T-cell (primary cell): Measurements from ENCODE around the gene C21orf91. TPM values are rescaled to one million over a fixed set of nuclear protein-coding genes. Genes with fewer than 3 reads are reported as not detected.

Source experiments
- ATAC-seq, 4 experiments: fragments of 200-7000 bp in 3 of 4; fragments of 150-1000 bp in 1 of 4; cut with Tn5 transposase; replicated peaks in 1 of 4; 1 replicate in 3 of 4; 2 replicates in 1 of 4; pipeline ENCODE4 v1.10.0; 2021; ENCODE audit warnings: moderate library complexity in 3 of 4, mild to moderate bottlenecking in 2 of 4, moderate number of reproducible peaks in 1 of 4
- CTCF ChIA-PET, 2 donors: fragments of 300-600 bp; sonication (Branson Sonifier 250); formaldehyde crosslinking; loops; one replicate each; lab custom pipeline; 2022; ENCODE audit warnings: antibody characterized with exemption in 2 of 2; lab: Charles Lee
- POLR2A ChIA-PET, 2 donors: fragments of 300-600 bp; sonication (Branson Sonifier 250); formaldehyde crosslinking; loops; one replicate each; lab custom pipeline; 2022; ENCODE audit warnings: antibody characterized with exemption in 2 of 2; lab: Charles Lee
- DNase-seq, 35 experiments: peaks; one replicate each; pipeline versions ENCODE4 v3.0.0 to v3.0.0-alpha.2; 2013 to 2023
- H3K27ac ChIP-seq: one replicate; pipeline ENCODE4 v1.5.1; 2013; ENCODE audit warnings: low read length
- H3K27me3 ChIP-seq, 2 experiments: replicated peaks in 1 of 2; 1 replicate in 1 of 2; 2 replicates in 1 of 2; pipeline versions ENCODE4 v1.6.1 to v1.7.0; 2013; ENCODE audit warnings: low read length in 1 of 2, mixed read lengths in 1 of 2; ENCODE audit not compliant: control insufficient read depth in 2 of 2, insufficient read depth in 2 of 2; ENCODE audit errors: extremely low read depth in 1 of 2
- H3K36me3 ChIP-seq, 2 donors: 1 replicate in 1 of 2; 2 replicates in 1 of 2; pipeline versions ENCODE4 v1.6.1 to v1.7.0; 2013; ENCODE audit warnings: low read length in 1 of 2; ENCODE audit not compliant: control insufficient read depth in 2 of 2, insufficient read depth in 1 of 2; ENCODE audit errors: extremely low read depth in 1 of 2
- H3K4me1 ChIP-seq, 2 experiments: 1 replicate in 1 of 2; 2 replicates in 1 of 2; pipeline versions ENCODE4 v1.6.1 to v1.7.0; 2013; ENCODE audit warnings: low read length in 2 of 2, mixed read lengths in 1 of 2; ENCODE audit not compliant: insufficient read depth in 2 of 2, control insufficient read depth in 1 of 2; ENCODE audit errors: extremely low read depth in 1 of 2
- H3K4me3 ChIP-seq, 2 donors: 1 replicate in 1 of 2; 2 replicates in 1 of 2; pipeline versions ENCODE4 v1.5.1 to v1.7.0; 2013; ENCODE audit warnings: mild to moderate bottlenecking in 2 of 2, low read length in 1 of 2, moderate library complexity in 1 of 2; ENCODE audit not compliant: control insufficient read depth in 1 of 2; ENCODE audit errors: extremely low read depth in 1 of 2
- H3K9me3 ChIP-seq: 2 replicates; pipeline ENCODE4 v1.7.0; 2013
- H3K27ac Mint-ChIP-seq, 2 donors: one replicate each; pipeline ENCODE4 v1.8.0; 2020 to 2021; ENCODE audit warnings: mild to moderate bottlenecking in 2 of 2, mixed read lengths in 2 of 2
- H3K27me3 Mint-ChIP-seq, 2 donors: one replicate each; pipeline ENCODE4 v1.8.0; 2021 to 2022; ENCODE audit warnings: mixed read lengths in 2 of 2
- H3K36me3 Mint-ChIP-seq: one replicate; pipeline ENCODE4 v1.8.0; 2021; ENCODE audit warnings: mixed read lengths
- H3K4me1 Mint-ChIP-seq, 3 donors: one replicate each; pipeline ENCODE4 v1.8.0; 2020 to 2022; ENCODE audit warnings: mixed read lengths in 3 of 3, mild to moderate bottlenecking in 1 of 3
- H3K4me3 Mint-ChIP-seq, 3 donors: one replicate each; pipeline ENCODE4 v1.8.0; 2020 to 2022; ENCODE audit warnings: mild to moderate bottlenecking in 3 of 3, mixed read lengths in 3 of 3, moderate library complexity in 3 of 3
- H3K9me3 Mint-ChIP-seq, 3 donors: one replicate each; pipeline ENCODE4 v1.8.0; 2020 to 2022; ENCODE audit warnings: mixed read lengths in 3 of 3
- WGBS: methylation state at CpG from one replicate; pipeline ENCODE4 v1.1.5; 2013; ENCODE audit warnings: missing lambda C conversion rate; ENCODE audit not compliant: insufficient coverage; 5-methylcytosine and 5-hydroxymethylcytosine counted together
- total RNA-seq, 35 experiments: library from RNA in 6 of 35; stranded (reverse) in 6 of 35; fragments of 120-200 nt in 1 of 35; gene quantifications; one replicate each; pipeline versions ENCODE4 v1.2.1 to v1.2.4 and lab custom pipeline; 2013 to 2026

Gene C21orf91
- total RNA-seq, 5 donors from 2014 or later (not counting 1 experiment from before 2014, with no cell fraction given): 41.1 to 52.6 (median 48.5) TPM

GRCh38 chr21:17789069-17789468 lies 30.1 kb downstream of the C21orf91 start:
- peak overlapping the region; percentile 90 for H3K27ac ChIP-seq
- no CpG with 5 or more reads among the region's 3 CpGs for WGBS
- H3K4me1 Mint-ChIP-seq: peaks cover 79 to 92% (median 91%) of the 10 kb centered on the region in 3 donors
- peaks cover 27 to 34% of the 10 kb centered on the region in 2 experiments for H3K4me1 ChIP-seq
- peak overlapping the region; percentile 92 to 94 for H3K27ac Mint-ChIP-seq
- H3K4me3 ChIP-seq: no peak overlapping the region
- ATAC-seq: no peak
- POLR2A ChIA-PET: interaction anchor here in 1 of 2 donors (1.0 kb wide), 2 partner anchors 27 to 29 kb away, joined by 3 to 5 read pairs; no protein-coding TSS in a partner anchor
- DNase-seq: no peak
- peaks cover 33% of the 10 kb centered on the region for H3K36me3 Mint-ChIP-seq
- peak overlapping the region; percentile 51 to 57 (median 55) for H3K4me3 Mint-ChIP-seq
- H3K36me3 ChIP-seq: peaks cover 0 to 6% of the 10 kb centered on the region in 2 donors
- no peaks in the 10 kb centered on the region for H3K9me3 ChIP-seq
- H3K27me3 Mint-ChIP-seq: no peaks in the 10 kb centered on the region
- CTCF ChIA-PET: interaction anchor here in 1 of 2 donors (1.0 kb wide), 1 partner anchor 10 kb away, joined by 6 read pairs; no protein-coding TSS in a partner anchor
- H3K9me3 Mint-ChIP-seq: peaks cover 0 to 6% (median 0%) of the 10 kb centered on the region in 3 donors
- H3K27me3 ChIP-seq: no peaks in the 10 kb centered on the region

GRCh38 chr21:17786851-17787181 lies 32.3 kb downstream of the C21orf91 start:
- H3K27ac ChIP-seq: peak overlapping the region; percentile 51
- H3K9me3 ChIP-seq: no peaks in the 10 kb centered on the region
- 67% methylated on average over 1 of the region's 2 CpGs for WGBS
- H3K27me3 ChIP-seq: no peaks in the 10 kb centered on the region
- peak overlapping the region in 2 of 3 donors; percentile 29 to 51 for H3K4me3 Mint-ChIP-seq
- no peaks in the 10 kb centered on the region for H3K27me3 Mint-ChIP-seq
- POLR2A ChIA-PET: interaction anchor here in 1 of 2 donors (1.0 kb wide), 1 partner anchor 27 kb away, joined by 7 read pairs; no protein-coding TSS in a partner anchor
- H3K36me3 ChIP-seq: peaks cover 0 to 4% of the 10 kb centered on the region in 2 donors
- no peak overlapping the region for H3K4me3 ChIP-seq
- H3K4me1 Mint-ChIP-seq: peaks cover 94 to 98% (median 98%) of the 10 kb centered on the region in 3 donors
- H3K4me1 ChIP-seq: peaks cover 38 to 52% of the 10 kb centered on the region in 2 experiments
- no peak for DNase-seq
- H3K36me3 Mint-ChIP-seq: peaks cover 27% of the 10 kb centered on the region
- H3K9me3 Mint-ChIP-seq: peaks cover 0 to 6% (median 0%) of the 10 kb centered on the region in 3 donors
- peak overlapping the region; percentile 92 to 94 for H3K27ac Mint-ChIP-seq
- CTCF ChIA-PET: interaction anchor here in 1 of 2 donors (1.1 kb wide), 2 partner anchors 11 to 30 kb away, joined by 4 read pairs; no protein-coding TSS in a partner anchor
- no peak for ATAC-seq

DNA sequence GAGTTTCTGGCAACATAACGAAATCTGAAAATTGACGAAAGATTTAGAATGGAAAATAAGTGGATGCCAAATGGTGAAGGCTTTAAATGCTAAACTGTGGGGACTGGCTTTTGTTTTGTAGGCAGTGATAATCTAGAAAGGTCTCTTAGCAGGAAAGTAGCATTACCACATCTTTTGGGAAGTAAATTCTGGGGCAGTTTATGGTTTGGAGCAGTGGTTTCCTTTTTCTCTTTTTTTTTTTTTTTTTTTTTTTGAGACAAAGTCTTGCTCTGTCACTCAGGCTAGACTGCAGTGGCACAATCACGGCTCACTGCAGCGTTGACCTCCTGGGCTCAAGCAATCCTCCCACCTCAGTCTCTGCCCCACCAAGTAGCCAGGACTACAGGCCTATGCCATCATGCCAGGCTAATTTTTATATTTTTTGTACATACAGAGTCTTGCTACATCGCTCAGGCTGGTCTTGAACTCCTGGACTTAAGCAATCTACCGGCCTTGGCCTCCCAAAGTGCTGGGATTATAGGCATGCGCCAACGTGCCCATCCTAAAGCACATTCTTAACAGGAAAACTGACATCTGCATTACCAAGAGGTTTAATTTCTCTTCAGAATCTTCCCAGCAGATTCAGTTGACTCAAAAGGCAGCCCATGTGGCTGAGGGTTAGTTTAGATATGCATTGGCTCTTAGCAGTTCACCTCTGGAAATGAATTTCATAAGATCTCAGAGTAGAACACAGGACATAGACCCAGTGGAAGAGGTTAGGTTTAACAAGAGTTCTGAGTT lies 32.9 kb downstream of the C21orf91 start:
- Histone ChIP-seq H3K4me3 (no peak overlapping the region), H3K27ac (peak overlapping the region; percentile 82), H3K9me3 (no peaks in the 10 kb centered on the region), H3K4me1 (peaks cover 42 to 57% of the 10 kb centered on the region in 2 experiments), H3K27me3 (no peaks in the 10 kb centered on the region), H3K36me3 (peaks cover 0 to 4% of the 10 kb centered on the region in 2 donors)
- Mint-ChIP-seq H3K9me3 (peaks cover 0 to 6% (median 0%) of the 10 kb centered on the region in 3 donors), H3K27ac (peak overlapping the region; percentile 92 to 94), H3K36me3 (peaks cover 22% of the 10 kb centered on the region), H3K27me3 (no peaks in the 10 kb centered on the region), H3K4me1 (peaks cover 96 to 98% (median 98%) of the 10 kb centered on the region in 3 donors), H3K4me3 (peak overlapping the region in 2 of 3 donors; percentile 29 to 51)
- ATAC-seq: no peak
- 80% methylated on average over 5 of the region's 8 CpGs for WGBS
- no peak for DNase-seq
- ChIA-PET CTCF (interaction anchor here in 1 of 2 donors (1.1 kb wide), 1 partner anchor 12 kb away, joined by 4 read pairs; no protein-coding TSS in a partner anchor), POLR2A (no interaction called here)

DNA sequence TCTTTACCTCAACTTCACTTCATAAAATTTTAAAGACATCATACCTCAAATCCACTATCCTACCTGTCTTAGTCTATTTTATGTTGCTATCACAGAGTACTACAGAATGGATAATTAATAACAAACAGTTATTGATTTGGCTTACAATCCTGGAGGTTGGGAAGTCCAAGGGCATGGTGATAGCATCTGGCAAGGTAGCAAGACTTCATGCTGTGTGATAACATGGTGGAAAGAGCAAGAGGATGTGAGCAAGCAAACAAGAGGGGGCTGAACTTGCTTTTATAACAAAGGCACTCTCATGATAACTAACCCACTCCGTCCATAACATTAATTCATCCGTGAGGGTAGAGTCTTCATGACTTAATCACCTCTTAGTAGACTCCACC lies 33.8 kb downstream of the C21orf91 start:
- peaks cover 97 to 98% (median 98%) of the 10 kb centered on the region in 3 donors for H3K4me1 Mint-ChIP-seq
- DNase-seq (no peak), ATAC-seq (no peak)
- ChIA-PET CTCF (no interaction called here), POLR2A (no interaction called here)
- no peak overlapping the region for H3K4me3 ChIP-seq
- H3K27me3 Mint-ChIP-seq: no peaks in the 10 kb centered on the region
- peaks cover 0 to 6% (median 0%) of the 10 kb centered on the region in 3 donors for H3K9me3 Mint-ChIP-seq
- peak overlapping the region; percentile 92 to 94 for H3K27ac Mint-ChIP-seq
- peaks cover 50 to 66% of the 10 kb centered on the region in 2 experiments for H3K4me1 ChIP-seq
- WGBS: 100% methylated on average over 2 of the region's 2 CpGs
- H3K9me3 ChIP-seq: no peaks in the 10 kb centered on the region
- H3K36me3 Mint-ChIP-seq: peaks cover 21% of the 10 kb centered on the region
- H3K27me3 ChIP-seq: no peaks in the 10 kb centered on the region
- peaks cover 0 to 4% of the 10 kb centered on the region in 2 donors for H3K36me3 ChIP-seq
- peak overlapping the region in 2 of 3 donors; percentile 64 to 78 for H3K4me3 Mint-ChIP-seq
- peak overlapping the region; percentile 82 for H3K27ac ChIP-seq

GRCh38 chr21:17784604-17785402 lies 34.4 kb downstream of the C21orf91 start:
- Histone ChIP-seq H3K9me3 (no peaks in the 10 kb centered on the region), H3K27ac (peak overlapping the region; percentile 82), H3K27me3 (no peaks in the 10 kb centered on the region), H3K36me3 (peaks cover 0 to 4% of the 10 kb centered on the region in 2 donors), H3K4me1 (peaks cover 56 to 72% of the 10 kb centered on the region in 2 experiments), H3K4me3 (no peak overlapping the region)
- H3K4me3 Mint-ChIP-seq: peak overlapping the region; percentile 64 to 78 (median 75)
- peaks cover 0 to 6% (median 0%) of the 10 kb centered on the region in 3 donors for H3K9me3 Mint-ChIP-seq
- DNase-seq (peak in 1 of 35 experiments; percentile 49), ATAC-seq (peak in 1 of 4 experiments; percentile 20)
- H3K36me3 Mint-ChIP-seq: peaks cover 21% of the 10 kb centered on the region
- 14% methylated on average over 6 of the region's 6 CpGs for WGBS
- peaks cover 99% of the 10 kb centered on the region in 3 donors for H3K4me1 Mint-ChIP-seq
- H3K27me3 Mint-ChIP-seq: no peaks in the 10 kb centered on the region
- H3K27ac Mint-ChIP-seq: peak overlapping the region; percentile 92 to 94
- ChIA-PET CTCF (interaction anchor here (1.0 to 1.5 kb wide), 4 partner anchors 9 to 105 kb away, joined by 3 to 8 read pairs (median 4); no protein-coding TSS in a partner anchor), POLR2A (interaction anchor here (0.5 to 3.9 kb wide), 6 partner anchors 8 to 112 kb away, joined by 3 to 22 read pairs (median 6); partner anchors contain the start of gene C21orf91 (in 1 of the 2))
